Measurements from ENCODE around the gene BAIAP2. TPM values are rescaled to one million over a fixed set of nuclear protein-coding genes. Genes with fewer than 3 reads are reported as not detected.

Gene BAIAP2
- polyA plus RNA-seq, 3 donors = 8.6 to 17.0 (median 11.2) TPM

DNA sequence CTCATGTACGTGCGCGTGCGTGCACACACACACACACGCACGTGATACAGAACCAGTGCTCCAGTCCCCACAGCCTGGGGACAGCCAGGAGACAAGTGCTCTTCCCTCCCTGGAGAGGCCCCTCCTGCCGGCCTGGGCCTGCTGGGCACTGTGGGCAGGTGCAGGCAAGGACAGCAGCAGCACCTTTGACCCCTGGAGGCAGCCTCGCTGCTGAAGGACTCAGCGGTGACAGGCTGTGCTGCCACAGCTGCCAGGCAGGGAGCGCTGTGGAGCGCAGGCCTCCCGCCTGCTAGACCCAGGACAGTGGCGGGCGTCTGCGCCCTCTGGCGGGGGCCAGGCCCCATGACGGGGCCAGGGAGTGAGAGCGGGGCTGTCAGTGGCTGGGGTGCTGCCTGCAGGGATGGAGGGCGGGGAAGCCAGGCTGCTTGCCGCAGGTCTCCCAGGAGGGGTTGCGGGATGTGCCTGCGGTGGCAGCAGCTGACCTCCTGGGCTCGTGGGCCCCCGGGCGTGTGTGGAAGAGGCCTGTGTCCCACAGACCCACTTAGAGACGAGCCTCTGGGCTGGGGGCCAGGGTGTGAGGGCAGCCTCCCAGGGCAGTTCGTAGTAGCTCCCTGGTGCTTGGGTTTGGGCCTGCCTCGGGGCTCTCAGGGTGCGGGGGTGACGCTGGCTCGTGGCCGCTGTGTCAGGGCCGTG lies 66.8 kb downstream of the BAIAP2 start:
- intact Hi-C loops (cut with micrococcal nuclease) = loop anchor here (2.0 to 10.0 kb wide), 4 partner anchors 77 to 677 kb away; no protein-coding TSS in a partner anchor
- H3K4me1 ChIP-seq (ENCODE audit: control insufficient read depth in 1 of 2, insufficient read depth in 2 of 2, low read length in 2 of 2) = peaks cover 16 to 21% of the 10 kb centered on the region in 2 donors
- H3K4me3 ChIP-seq (replicated peaks in 1 of 3; ENCODE audit: low read depth in 2 of 3, low read length in 3 of 3) = no peak overlapping the region
- peaks cover under 1 to 5% (median 3%) of the 10 kb centered on the region in 3 donors for H3K27me3 Mint-ChIP-seq (ENCODE audit: low read depth in 3 of 3)
- peaks cover 0 to 3% of the 10 kb centered on the region in 2 donors for H3K36me3 Mint-ChIP-seq
- WGBS (ENCODE audit: insufficient coverage) = 41% methylated on average over 33 of the region's 33 CpGs
- TF ChIP-seq CTCF (IDR thresholded peaks at IDR 0.05) = peak; percentile 100
- peak; percentile 83 to 89 (median 85) for DNase-seq
- peaks cover 0 to 6% of the 10 kb centered on the region in 2 donors for H3K36me3 ChIP-seq (replicated peaks in 1 of 2; ENCODE audit: control insufficient read depth in 1 of 2, insufficient read depth in 2 of 2, low read length in 2 of 2)
- no peak overlapping the region for H2AFZ ChIP-seq (ENCODE audit: insufficient read depth, low read depth, low read length, poor library complexity, severe bottlenecking)
- no peak overlapping the region for H3K9ac ChIP-seq (ENCODE audit: insufficient read depth, low read length, poor library complexity, severe bottlenecking)
- H3K27ac Mint-ChIP-seq = no peak overlapping the region
- no peak overlapping the region for H3K4me2 ChIP-seq (replicated peaks; ENCODE audit: extremely low read depth, low read length, poor library complexity, severe bottlenecking)
- H3K4me1 Mint-ChIP-seq = peaks cover 10% of the 10 kb centered on the region
- H3K27me3 ChIP-seq (ENCODE audit: control insufficient read depth in 2 of 2, insufficient read depth in 2 of 2, low read length in 2 of 2) = no peaks in the 10 kb centered on the region
- H3K9me3 Mint-ChIP-seq = no peaks in the 10 kb centered on the region
- no peak overlapping the region for H3K27ac ChIP-seq (ENCODE audit: low read depth in 1 of 2, low read length in 2 of 2)
- peaks cover 10% of the 10 kb centered on the region for H4K20me1 ChIP-seq (ENCODE audit: insufficient read depth, low read length)
- H3K4me3 Mint-ChIP-seq = no peak overlapping the region
- H3K9me3 ChIP-seq (replicated peaks in 1 of 2; ENCODE audit: control insufficient read depth in 1 of 2, insufficient read depth in 1 of 2, low read length in 2 of 2) = no peaks in the 10 kb centered on the region
- H3K79me2 ChIP-seq (ENCODE audit: insufficient read depth, low read length) = no peaks in the 10 kb centered on the region

GRCh38 chr17:81102352-81102751 lies 67.4 kb downstream of the BAIAP2 start:
- intact Hi-C loops (cut with micrococcal nuclease) = loop anchor here (5.0 to 10.0 kb wide), 2 partner anchors 80 to 678 kb away; no protein-coding TSS in a partner anchor
- no peak overlapping the region for H3K9ac ChIP-seq (ENCODE audit: insufficient read depth, low read length, poor library complexity, severe bottlenecking)
- no peaks in the 10 kb centered on the region for H3K79me2 ChIP-seq (ENCODE audit: insufficient read depth, low read length)
- Mint-ChIP-seq H3K9me3 (no peaks in the 10 kb centered on the region), H3K27ac (peak overlapping the region in 1 of 7 donors; percentile 40), H3K4me3 (no peak overlapping the region), H3K4me1 (peaks cover 9% of the 10 kb centered on the region), H3K27me3 (ENCODE audit: low read depth in 3 of 3) (peaks cover 0 to 4% (median 3%) of the 10 kb centered on the region in 3 donors), H3K36me3 (peaks cover 0 to 3% of the 10 kb centered on the region in 2 donors)
- peak in 2 of 3 donors; percentile 18 to 53 for DNase-seq
- no peaks in the 10 kb centered on the region for H3K27me3 ChIP-seq (ENCODE audit: control insufficient read depth in 2 of 2, insufficient read depth in 2 of 2, low read length in 2 of 2)
- no peak overlapping the region for H3K4me3 ChIP-seq (replicated peaks in 1 of 3; ENCODE audit: low read depth in 2 of 3, low read length in 3 of 3)
- no peak overlapping the region for H3K27ac ChIP-seq (ENCODE audit: low read depth in 1 of 2, low read length in 2 of 2)
- H3K4me2 ChIP-seq (replicated peaks; ENCODE audit: extremely low read depth, low read length, poor library complexity, severe bottlenecking) = no peak overlapping the region
- H2AFZ ChIP-seq (ENCODE audit: insufficient read depth, low read depth, low read length, poor library complexity, severe bottlenecking) = no peak overlapping the region
- no peak for TF ChIP-seq CTCF (IDR thresholded peaks at IDR 0.05)
- no peaks in the 10 kb centered on the region for H3K9me3 ChIP-seq (replicated peaks in 1 of 2; ENCODE audit: control insufficient read depth in 1 of 2, insufficient read depth in 1 of 2, low read length in 2 of 2)
- H4K20me1 ChIP-seq (ENCODE audit: insufficient read depth, low read length) = peaks cover 10% of the 10 kb centered on the region
- peaks cover 0 to 6% of the 10 kb centered on the region in 2 donors for H3K36me3 ChIP-seq (replicated peaks in 1 of 2; ENCODE audit: control insufficient read depth in 1 of 2, insufficient read depth in 2 of 2, low read length in 2 of 2)
- 89% methylated on average over 9 of the region's 12 CpGs for WGBS (ENCODE audit: insufficient coverage)
- H3K4me1 ChIP-seq (ENCODE audit: control insufficient read depth in 1 of 2, insufficient read depth in 2 of 2, low read length in 2 of 2) = peaks cover 12 to 16% of the 10 kb centered on the region in 2 donors
